GM12865 (cell line): ENCODE data around the gene ARID3B.

Experiments used
- DNase-seq: peaks from one replicate; pipeline ENCODE4 v3.0.0; 2010; ENCODE audit warnings: low read depth
- H3K4me3 ChIP-seq: 2 replicates; pipeline ENCODE4 v1.5.1; 2011; ENCODE audit warnings: mild to moderate bottlenecking, low read depth, low read length, control low read depth
- TF ChIP-seq, protein P1 (sequence below): IDR thresholded peaks from 2 replicates; pipeline ENCODE4 v1.5.1; 2011; ENCODE audit warnings: low read length, control low read depth, low read depth, inconsistent platforms; ENCODE audit not compliant: insufficient read depth; ENCODE audit errors: missing control alignments

The ARID3B gene, protein sequence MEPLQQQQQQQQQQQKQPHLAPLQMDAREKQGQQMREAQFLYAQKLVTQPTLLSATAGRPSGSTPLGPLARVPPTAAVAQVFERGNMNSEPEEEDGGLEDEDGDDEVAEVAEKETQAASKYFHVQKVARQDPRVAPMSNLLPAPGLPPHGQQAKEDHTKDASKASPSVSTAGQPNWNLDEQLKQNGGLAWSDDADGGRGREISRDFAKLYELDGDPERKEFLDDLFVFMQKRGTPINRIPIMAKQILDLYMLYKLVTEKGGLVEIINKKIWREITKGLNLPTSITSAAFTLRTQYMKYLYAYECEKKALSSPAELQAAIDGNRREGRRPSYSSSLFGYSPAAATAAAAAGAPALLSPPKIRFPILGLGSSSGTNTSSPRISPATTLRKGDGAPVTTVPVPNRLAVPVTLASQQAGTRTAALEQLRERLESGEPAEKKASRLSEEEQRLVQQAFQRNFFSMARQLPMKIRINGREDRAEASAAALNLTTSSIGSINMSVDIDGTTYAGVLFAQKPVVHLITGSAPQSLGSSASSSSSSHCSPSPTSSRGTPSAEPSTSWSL

DNA sequence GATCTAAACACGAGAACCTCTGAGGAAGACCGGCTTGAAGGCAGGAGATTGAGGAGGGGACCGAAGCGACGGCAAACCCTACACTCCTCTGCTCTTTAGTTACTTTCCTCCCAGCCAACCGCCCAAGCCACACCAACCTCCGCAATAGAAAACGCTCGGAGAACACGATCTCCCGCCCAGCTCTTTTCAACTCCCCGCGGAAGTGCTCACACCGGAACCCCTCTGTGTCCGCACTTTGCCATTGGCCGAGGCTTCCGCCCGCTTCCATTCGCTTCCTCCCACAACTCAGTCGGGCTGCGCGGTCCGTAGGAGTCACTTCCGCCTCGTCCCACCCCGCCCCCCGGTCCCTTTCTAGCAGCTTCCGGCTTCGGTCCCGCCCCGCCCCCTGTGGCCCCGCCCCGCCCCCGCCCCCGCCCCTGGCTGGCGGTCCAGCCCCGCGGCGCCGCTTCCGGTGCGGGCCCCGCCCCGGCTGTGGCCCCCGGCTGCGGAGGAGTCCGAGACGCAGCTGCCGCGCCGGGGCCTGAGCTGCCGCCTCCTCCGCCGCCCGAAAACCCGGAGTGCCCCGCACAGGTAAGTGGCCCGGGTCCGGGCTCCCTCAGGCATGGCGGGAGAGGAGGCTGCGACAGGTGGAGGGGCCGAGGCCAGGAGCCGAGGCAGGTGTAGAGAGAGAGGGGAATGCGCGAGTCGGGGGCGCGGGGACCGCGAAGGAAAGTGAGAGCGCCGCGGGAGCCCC lies at the start of gene ARID3B:
TSS of gene ARID3B (plus strand) at position 460 of the 733 bp plus-strand sequence. CDS start 2,717 bp downstream, outside the sequence.
- DNase-seq: peak; percentile 99
- TF ChIP-seq, protein P1, sequence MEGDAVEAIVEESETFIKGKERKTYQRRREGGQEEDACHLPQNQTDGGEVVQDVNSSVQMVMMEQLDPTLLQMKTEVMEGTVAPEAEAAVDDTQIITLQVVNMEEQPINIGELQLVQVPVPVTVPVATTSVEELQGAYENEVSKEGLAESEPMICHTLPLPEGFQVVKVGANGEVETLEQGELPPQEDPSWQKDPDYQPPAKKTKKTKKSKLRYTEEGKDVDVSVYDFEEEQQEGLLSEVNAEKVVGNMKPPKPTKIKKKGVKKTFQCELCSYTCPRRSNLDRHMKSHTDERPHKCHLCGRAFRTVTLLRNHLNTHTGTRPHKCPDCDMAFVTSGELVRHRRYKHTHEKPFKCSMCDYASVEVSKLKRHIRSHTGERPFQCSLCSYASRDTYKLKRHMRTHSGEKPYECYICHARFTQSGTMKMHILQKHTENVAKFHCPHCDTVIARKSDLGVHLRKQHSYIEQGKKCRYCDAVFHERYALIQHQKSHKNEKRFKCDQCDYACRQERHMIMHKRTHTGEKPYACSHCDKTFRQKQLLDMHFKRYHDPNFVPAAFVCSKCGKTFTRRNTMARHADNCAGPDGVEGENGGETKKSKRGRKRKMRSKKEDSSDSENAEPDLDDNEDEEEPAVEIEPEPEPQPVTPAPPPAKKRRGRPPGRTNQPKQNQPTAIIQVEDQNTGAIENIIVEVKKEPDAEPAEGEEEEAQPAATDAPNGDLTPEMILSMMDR: no peak
- peak within 1 kb of the TSS; percentile 95 for H3K4me3 ChIP-seq

GRCh38 chr15:74496648-74497047 lies 44.4 kb upstream of the ARID3B start:
- DNase-seq: no peak
- H3K4me3 ChIP-seq: no peak overlapping the region
- TF ChIP-seq, protein P1: no peak

- no peak overlapping the region for H3K4me3 ChIP-seq
- TF ChIP-seq, protein P1: no peak
- peak; percentile 63 for DNase-seq
Measured at GRCh38 chr15:74497584-74497983, 43.4 kb upstream of the ARID3B start.

DNA sequence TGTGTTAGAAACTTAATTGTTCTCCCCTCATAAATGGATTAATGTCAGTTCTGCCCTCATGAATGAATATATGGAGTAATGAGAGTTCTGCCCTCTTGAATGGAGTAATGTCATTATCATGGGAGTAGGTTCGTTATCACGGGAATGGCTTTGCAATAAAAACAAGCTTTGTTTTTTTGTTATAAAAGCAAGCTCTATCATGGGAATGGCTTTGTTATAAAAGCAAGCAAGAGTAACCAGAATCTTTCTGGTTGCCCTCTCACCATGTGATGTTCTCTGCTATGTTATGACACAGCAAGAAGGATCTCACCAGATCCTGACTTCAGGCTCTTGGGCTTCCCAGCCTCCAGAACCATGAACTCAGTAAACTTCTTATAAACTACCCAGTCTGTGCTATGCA lies 41.7 kb upstream of the ARID3B start:
- H3K4me3 ChIP-seq: no peak overlapping the region
- DNase-seq: no peak
- TF ChIP-seq, protein P1: no peak

DNA sequence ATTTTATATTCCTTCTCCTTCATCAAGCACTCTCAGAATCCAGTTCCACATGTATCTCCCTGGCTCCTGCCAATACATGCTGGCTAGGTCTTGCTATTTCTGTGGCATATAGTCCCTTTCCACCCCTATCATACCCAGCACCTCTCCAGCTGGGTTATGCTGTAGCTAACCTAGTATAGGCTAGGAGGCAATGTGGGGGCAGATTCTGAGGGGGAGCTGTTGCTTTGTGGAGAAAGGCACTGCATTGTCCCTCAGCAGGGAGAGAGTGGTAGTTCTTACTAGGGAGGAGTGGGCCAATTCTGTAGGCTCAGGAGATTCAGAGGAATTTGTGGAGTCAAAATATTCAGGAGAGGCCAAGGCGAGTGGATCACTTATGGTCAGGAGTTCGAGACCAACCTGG lies 40.6 kb upstream of the ARID3B start:
- TF ChIP-seq, protein P1: no peak
- DNase-seq: no peak
- no peak overlapping the region for H3K4me3 ChIP-seq

DNA sequence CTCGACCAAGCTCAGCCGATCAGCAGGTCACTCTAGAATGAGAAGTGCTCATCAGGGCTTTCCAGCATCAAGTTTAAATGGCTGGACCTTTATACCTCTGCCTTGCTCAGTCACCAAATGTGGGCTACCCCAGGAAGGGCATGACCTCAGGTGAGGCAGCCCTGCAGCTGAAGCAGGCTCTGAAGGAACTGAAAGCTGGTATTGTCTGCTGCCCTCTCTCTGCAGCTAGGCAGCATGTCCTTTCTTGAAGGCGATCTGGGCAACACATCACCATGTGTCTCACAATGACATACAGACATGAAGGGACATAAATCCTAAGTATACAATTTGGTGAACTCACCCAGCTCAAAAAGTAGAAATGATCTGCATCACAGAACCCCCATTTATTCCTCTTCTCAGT lies 38.7 kb upstream of the ARID3B start:
- TF ChIP-seq, protein P1: no peak
- peak; percentile 40 for DNase-seq
- H3K4me3 ChIP-seq: no peak overlapping the region
